HG02885 (cell line): Measurements from ENCODE around the gene CCNB2.
"Not testable (repeated sequence)": the region's sequence is repeated elsewhere in the genome, so short reads cannot be mapped to it uniquely, and the experiment has no call there.

Experiments used
- ATAC-seq: cut with Tn5 transposase; IDR thresholded peaks from one replicate; pipeline ENCODE4 v1.9.1; 2021; ENCODE audit warnings: mild to moderate bottlenecking; ENCODE audit not compliant: unreplicated experiment, poor library complexity

CCNB2 gene

DNA sequence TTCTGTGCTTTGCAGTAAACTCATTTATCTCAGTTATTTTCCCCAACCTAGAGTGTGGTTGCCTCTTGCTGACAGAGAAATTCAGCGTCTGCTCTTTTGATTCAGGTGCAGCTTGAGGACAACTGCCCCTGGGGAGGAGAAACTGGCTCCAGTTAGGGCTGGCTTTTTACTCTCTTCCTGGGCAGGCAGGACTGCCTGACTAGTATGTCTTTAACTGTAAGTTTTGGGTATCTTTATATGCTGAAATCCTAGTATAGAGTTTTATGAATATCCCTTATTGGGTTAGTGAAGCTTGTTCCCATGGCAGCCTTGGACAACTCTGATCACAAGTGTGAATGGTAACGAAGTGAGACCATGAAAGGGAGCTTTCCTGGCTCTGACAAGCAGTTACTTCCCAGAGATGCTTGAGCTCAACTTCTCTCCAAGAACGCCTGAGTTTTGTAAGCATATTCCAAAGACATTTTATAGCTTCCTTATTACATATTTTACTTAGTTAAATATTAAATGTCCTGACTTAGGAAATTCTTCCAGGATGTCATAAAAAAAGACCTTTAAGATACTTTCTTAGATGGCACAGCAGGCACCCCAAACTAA, 27.1 kb downstream of the CCNB2 start:
- no peak for ATAC-seq

DNA sequence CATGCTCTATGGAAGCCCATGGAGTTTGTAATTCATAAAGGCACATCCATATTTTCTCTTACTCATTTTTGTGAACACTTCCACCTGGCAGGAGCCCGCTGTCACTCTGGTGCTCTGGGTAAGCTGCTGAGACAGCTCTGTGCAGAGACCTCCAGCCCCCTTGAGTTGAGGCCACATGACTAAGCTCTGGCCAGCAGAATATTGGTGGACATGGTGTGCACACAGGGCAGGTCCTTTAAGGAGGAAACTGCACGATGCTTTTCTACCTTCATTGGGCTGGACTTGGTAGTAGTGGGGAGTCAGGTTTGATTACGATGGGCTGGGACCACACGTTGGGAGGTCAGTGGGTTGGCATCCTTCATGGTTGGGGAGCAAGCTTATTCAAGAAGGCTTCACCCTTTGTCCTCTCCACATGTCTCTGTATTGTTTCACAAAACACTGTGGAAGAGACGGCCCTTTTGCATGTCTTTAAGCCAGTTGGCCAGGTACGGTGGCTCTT, 29.0 kb downstream of the CCNB2 start:
- ATAC-seq, result no peak

DNA sequence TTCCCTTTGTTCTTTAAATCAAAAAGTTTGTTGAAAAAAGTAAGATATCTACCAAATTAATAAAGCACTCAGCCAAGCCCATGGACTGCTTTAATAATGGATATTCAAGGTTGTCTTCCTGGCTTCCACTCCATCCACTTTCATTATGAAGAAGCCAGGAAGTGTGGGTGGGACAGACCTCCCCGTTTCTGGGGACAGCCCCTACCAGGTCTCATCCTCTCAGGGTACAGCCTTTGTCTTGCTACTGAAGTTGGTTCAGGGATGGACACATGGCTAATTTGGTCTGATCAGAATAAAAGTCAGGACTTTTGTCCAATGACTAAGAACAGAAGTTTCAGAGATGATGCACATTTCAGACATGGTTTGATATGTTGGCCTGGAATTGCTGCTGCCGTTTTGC, 32.6 kb downstream of the CCNB2 start:
- ATAC-seq, result no peak

DNA sequence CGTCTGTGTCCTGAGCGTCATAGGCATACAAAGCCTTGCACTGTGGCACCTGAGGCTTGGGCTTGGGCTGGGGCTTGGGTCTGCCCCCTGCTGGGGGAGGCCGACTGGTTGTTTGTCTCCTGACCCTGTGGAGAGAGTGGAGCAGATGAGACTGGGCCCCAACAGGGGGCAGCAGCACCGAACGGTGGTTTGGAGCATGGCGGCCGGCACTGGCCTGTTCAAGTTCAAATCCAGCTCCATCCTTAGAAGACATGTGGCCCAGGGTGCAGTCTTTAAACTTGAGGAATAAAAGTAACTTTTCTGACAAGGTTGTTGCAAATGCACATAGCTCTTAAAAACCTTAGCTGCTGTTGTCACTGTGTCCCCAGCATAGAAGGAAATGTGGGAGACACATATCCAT, 33.3 kb downstream of the CCNB2 start:
- peak; percentile 51 for ATAC-seq

DNA sequence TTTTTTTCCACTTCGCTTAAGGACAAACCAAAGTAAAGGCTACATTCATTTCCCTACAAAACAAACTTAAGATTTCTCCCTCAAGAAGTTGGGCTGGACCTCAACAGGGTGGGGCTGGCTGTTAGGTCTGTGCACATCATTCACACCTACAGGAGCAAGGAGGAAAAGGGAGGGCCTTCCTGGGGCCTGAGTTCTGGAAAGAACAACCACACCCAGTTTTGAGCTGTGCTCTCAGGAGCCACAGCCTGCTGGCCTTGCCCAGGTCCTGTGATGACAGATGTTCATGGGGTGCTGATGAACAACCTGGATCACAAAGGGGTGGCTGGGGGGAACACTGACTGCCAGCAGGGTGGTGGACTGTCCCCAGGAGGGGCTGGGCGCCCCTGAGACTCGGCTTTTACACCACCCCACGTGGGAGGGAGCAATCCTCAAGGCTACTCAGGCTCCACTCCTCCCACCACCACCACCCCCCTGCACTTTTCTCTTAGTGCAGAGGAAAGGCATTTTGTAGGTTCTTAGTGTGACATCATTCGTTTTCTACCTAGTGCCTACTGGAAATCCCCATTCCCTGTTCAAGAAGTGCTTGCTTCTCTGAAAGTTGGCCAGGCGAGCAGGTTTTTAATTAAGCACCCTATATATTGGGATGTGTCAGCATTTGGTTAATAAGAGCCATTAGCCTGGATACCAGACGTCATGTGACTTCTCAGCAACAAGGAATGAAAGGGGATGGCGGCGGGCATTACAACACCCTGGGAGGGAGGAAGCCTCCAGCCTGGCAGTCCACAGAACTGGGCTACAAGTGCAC, 35.7 kb downstream of the CCNB2 start:
- no peak for ATAC-seq

DNA sequence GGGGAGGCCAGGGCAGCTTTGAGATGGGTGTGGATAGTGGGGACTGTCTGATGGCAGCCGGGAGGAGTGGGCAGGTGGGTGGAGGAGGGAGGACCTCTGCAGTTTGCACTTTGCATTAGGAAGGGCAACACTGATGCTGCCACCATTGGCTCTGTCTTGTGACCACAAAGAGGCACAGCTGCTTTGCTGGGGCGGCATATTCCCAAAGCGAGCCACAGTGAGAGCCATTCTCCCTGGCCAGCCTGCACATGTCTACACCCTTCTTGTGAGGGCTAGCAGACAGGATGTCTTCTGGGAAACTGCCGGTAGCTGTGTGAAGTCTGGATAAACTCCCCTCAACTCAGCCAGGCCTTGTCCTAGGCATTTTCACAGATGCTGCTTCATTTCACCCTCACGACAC, 38.3 kb downstream of the CCNB2 start:
- no peak for ATAC-seq

DNA sequence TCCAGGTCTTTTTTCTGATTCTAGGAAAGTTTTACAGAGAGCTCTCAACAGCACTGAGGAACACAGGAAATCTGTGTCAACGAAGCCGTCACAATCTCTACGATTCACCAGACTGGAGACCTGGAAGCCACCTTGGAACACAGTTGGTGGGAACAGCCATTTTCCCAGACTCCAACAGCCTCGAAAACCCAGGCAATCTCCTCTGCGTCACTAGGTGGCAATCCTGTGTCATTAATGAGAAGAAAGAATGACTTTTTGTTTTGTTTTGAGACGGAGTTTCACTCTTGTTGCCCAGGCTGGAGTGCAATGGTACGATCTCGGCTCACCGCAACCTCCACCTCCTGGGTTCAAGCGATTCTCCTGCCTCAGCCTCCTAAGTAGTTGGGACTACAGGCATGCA, 39.6 kb downstream of the CCNB2 start:
- not testable (repeated sequence) for ATAC-seq

DNA sequence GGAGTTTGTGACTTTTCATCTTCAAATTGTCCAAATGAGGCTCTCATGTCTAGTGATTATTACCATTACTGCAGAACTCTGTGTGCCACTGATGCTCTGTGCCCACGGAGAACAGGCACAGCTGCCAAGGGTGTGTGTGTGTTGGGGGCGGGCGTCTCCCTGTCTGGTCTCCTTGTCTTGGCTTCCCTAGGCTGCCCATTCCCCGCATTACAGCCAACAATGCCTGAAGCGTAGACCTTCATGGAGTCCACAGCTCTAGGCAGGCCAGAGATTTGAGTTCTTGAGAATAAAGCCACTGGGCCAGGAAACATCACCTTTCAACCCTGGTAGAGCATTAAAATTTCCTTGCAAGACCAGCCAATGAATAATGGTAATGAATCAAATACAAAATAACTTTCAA, 42.7 kb downstream of the CCNB2 start:
- ATAC-seq, result no peak

DNA sequence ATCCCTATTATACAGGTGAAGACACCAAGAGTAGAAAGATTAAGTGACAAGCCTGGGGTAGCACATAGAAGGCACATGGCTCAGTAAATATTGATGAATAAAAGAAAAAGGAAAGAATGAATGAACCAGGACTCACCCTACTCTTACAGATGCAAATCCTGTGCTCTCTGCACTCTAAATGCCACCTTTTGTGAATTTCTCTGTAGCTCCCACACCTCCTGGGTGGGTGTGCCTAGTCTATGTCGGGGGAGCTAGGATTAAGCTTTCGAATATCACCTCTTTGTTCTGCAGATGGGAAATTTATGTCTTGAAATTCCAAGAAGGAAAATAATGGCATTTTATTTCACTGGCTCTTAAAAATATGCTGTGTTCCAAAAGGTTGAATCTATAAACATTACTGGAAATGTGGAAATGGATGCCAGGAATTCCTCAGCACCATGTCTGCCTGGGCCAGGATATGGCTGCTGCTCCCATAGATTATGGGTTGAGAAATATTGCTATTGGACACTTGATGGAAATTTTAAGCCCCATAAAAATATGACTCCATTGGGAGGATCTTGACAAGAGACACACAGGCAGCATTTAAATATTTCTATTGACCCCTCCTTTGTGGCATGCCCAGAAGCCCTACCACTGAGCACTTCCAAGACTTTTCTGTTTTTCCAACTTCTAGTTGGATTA, 43.3 kb downstream of the CCNB2 start:
- no peak for ATAC-seq

DNA sequence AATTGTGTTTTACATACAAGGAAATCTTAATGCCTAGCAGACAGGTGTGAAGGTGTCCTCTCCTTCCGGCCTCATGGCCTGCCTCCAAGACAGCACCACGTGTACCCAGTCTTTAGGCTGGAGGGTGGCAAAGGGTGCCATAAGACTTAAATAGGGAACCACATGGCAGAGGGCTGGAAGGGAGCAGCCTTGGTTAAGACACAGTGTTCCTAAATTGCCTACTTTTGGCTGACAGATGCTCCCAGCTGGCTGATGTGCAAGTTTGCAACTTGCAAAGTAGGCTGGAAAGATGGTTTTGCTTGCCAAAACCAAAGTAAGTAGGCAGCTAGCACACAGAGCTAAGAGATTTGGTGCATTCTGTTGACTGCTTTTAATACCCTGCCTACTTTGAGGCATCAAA, 45.2 kb downstream of the CCNB2 start:
- ATAC-seq, result no peak

DNA sequence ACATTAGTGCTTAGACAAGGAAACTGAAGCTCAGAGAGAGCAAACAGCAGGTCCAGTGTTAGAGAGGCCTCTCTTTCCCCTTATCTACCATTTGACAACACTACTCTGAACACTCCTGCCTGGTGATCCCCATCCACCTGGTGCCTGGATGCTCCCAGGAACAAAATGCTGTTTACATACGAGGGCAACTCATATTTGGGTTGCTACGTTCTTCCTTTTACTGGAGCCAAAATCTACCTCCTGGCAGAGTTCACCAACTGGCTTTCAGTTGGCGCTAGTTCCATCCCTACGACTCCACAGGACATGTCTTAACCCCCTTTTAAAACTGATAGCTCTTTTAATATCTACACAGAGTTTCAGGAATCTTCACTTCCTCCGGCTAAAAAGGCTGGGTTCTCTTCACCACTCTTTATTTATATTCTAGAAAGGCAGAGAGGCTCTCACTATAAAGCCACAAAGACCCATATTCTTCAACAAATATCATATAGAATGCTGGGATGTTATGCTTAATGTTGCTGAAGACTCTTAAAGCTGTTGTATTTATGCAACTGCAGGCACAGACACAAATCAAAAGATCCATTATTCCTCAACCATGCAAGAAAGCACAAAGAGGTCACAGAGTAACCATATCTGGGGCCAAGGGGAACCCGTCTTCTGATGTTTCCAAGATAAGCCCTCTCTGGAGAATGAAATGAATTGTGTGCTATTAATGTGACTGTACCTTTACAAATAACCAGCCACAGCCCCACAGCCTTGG, 47.9 kb downstream of the CCNB2 start:
- ATAC-seq, result no peak

DNA sequence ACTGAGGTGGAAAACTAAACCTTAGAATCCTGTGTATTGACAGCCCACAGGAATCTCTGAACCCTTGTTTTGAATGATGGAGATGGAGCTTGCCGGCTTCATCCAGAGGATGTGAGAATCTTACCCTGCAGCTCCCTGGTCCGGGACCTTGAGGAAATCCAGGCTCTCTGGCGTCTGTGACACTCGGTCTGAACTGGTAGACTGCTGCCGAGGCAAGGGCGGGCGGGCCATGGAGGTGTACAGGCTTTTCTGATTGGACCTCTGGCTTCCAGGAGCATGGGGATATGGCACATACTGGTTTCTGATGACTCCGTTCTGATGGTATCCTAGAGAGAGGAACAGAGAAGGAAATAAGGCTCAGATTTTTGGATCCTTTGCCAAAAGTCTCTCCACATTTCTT, 48.5 kb downstream of the CCNB2 start:
- no peak for ATAC-seq

DNA sequence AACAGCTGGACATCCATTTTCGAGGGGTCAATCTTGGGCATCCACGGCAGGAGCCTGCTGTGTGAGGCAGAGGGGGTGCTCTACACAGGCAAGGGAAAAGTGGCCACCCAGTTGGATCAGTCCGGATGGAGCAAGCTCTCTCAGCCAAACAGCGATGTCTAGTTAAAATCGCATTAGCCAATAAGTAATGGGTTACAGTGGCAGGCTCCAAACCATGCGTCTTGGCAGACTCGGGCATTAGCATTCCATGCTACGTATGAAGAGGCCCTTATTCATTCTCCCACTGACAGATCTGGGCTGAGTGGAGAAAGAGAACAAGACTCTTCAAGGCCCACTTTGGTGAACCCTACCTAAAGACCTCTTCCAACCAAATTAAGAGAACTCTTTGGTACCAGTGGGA, 49.3 kb downstream of the CCNB2 start:
- no peak for ATAC-seq

DNA sequence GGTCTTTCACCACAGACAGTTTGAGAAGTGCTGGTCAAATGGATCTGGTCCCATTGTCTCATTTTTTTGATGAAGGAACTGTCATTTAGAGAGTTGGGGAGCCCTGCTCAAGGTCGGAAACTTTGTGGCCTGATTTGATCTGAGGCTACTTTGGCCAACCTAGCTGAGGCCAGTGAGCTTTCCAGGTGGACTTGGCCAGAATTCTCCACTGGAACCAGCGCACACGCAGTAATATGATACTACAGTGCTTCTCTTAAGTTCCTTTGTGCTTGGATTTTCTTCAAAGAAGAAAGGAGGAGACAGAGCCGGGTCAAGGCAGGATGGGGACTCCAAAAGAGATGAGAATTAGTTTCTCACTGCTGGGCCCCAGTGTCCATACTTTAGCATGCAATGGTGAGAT, 50.5 kb downstream of the CCNB2 start:
- no peak for ATAC-seq

DNA sequence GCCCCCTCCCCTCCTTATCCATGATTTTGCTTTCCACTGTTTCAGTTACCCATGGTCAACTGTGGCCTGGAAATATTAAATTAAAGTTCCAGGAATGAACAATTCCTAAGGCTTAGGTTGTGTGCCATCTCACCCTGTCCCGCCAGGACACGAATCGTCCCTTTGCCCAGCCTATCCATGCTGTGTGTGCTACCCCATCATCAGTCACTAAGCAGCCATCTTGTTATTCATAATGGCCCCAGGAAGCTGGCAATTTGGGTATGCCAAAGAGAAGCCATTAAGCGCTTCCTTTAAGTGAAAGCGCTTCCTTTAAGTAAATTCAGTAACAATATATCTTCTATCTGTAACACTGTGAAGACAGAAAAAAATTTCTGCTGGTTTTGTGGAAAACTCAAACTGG, 52.5 kb downstream of the CCNB2 start:
- no peak for ATAC-seq

DNA sequence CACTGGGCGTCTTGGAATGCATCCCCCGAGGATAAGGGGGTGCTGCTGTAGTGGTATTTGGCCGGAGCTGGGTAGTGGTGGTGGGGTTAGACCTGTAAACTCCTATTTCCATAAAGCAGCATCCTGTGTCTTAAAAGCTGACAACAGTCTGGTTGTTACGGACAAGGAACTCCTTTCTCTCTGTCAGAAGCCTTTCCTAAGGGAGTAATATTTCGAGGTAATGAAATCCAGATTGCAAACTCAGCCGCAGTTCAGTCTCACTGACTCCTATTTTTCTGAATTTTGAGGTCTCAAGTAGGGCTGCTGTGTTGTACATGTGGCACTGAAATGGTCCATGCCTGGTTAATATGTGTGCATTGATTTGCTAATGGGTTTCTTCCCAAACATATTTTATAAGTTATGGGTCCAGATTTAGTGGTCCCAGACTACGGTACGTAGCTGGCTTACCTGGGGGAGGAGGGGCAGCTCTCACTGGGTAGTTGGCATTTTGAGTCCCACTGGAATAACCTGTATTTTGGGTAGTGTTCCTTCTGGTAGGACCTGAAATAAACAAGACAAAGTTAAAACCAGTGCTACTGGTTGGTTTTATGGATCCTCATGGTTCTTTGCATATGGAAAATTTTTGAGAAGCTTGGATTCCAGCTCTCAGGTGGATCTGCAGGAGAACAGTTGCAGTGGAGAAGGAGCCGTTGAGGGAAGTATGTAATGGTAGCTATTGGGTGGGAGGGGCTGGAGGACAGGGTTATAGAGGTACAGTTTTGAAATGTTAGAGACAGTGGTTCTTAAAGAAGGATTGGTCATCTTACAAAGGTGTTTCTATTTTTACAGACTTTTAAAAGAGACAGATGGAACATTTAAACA, 53.1 kb downstream of the CCNB2 start:
- ATAC-seq, result no peak

DNA sequence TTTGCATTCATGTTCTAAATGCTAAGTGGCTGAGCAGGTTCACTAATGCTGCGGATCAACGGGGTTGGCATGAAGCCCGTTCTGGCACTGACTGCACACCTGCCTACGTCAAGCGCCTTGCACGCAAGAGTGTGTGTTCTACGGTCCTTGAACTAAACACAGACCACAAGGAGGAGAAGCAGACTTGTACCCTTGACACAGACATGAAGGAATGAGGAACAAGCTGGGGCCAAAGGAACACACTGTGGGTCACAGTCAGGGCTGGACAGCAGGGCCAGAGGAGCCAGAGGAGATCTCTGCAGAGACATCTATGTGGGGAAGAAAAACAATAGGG, 53.7 kb downstream of the CCNB2 start:
- ATAC-seq, result no peak

DNA sequence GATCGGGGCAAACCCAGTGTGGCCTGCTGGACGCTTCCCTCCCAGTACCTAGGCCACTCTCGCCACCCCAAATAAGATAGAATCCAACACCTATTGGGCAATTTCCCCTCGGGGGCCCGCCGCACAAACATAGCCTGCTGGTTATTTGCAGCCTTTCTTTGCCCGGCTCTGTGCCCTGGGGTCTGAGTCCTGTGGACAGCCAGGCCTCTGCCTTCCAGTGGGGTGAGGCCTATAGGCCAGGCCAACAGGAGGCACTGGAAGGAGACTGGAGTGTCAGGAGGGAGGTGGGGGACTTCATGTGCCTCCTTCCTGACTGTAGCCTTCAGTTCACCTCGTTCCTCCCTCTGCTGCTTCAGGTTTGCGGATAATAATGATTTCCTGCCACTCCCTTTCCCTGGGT, 54.3 kb downstream of the CCNB2 start:
- no peak for ATAC-seq

DNA sequence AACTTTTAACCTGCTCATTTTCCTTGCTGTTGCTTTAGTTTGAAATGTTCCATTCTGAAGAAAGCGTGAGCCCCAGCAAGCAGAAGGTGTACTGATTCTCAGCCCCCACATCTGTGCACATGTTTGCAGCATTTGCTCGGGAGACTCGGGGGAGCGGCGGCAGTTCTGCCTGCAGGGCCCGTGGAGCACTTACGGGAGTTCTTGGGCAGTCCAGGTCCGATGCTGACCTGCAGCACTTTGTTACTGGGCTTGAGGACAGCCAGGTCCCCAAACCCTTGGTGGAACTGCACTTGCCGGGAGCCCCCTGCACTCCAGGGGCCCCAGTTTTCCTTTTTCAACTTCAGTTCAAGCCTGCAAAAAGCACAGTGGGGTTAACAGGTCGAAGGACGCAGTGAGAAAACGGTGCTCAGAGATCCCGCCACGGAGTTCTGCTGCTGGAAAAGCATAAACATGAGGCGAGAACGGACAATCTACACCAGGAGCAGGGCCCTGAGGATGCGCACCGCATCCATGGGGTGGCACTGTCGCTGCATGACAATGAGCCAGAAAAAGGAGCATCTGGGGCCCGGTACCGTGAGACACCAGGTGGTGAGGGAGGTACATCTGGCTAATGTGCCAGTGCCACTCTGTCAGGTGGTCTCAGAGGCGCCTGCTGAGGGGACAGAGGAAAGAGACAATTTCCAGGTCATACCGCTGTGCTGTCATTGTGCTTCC, 56.1 kb downstream of the CCNB2 start:
- no peak for ATAC-seq
